ENCODE results near the gene ADCY3. TPM values are rescaled to one million over a fixed set of nuclear protein-coding genes. Genes with fewer than 3 reads are reported as not detected.
A peak's percentile ranks its signal among the peaks of the same experiment; 100 is the strongest.

The ADCY3 gene
- total and polyA plus RNA-seq, 10 of the 15 experiments (the other 5 are each of a cell fraction or from before 2014, with no cell fraction given): 2.8 to 102 (median 50.4) TPM

DNA sequence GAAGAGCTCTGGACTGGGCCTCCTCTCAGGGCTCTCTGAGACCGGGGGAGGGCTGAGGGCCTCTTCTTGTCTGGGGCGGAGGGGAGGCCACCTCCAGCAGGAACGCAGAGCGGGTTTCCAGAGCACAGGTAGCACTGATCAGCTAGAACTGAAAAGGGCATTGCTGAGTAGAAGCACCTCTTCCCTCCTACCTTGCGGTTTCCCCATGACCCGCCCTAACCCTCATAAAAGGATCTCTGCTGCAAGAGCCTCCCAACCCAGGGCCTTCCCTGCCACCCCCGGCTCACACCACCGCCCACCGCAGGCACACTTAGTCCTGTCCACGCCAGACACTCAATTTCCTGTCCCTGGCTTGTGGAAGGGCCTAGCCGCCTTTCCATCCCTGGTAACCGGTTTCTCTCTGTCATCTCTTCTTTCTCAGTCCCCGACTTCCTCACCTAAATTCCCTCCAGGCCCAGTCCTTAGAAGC, 966 bp downstream of the ADCY3 start:
- Histone ChIP-seq H3K79me2 (ENCODE audit: control insufficient read depth, insufficient read depth, low read length) (peaks cover 43% of the 10 kb centered on the region), H3K36me3 (ENCODE audit: control insufficient read depth in 2 of 2, insufficient read depth in 2 of 2, low read length in 1 of 2) (peaks cover 0 to 4% of the 10 kb centered on the region in 2 experiments; a peak in 2 of 4 replicates), H3K27me3 (replicated peaks in 1 of 2; ENCODE audit: control insufficient read depth in 2 of 2, insufficient read depth in 2 of 2, low read length in 1 of 2) (no peaks in the 10 kb centered on the region), H3K4me2 (ENCODE audit: control insufficient read depth, insufficient read depth) (peak overlapping the region; percentile 93), H3K9ac (ENCODE audit: control insufficient read depth, insufficient read depth, low read length) (peak overlapping the region; percentile 80), H3K27ac (ENCODE audit: control insufficient read depth, insufficient read depth) (peak overlapping the region; percentile 29), H3K4me3 (peak overlapping the region; percentile 92), H2AFZ (ENCODE audit: control insufficient read depth, low read depth, low read length) (peak overlapping the region; percentile 8), H3K4me1 (ENCODE audit: control insufficient read depth, insufficient read depth, low read length) (peaks cover 28% of the 10 kb centered on the region), H4K20me1 (ENCODE audit: control insufficient read depth, insufficient read depth) (peaks cover 7% of the 10 kb centered on the region; the same call in 1 of the 2 replicates), H3K9me3 (replicated peaks; ENCODE audit: control insufficient read depth, insufficient read depth, low read length) (no peaks in the 10 kb centered on the region)
- in situ Hi-C loops (cut with MboI) (no loop called here), intact Hi-C loops (cut with micrococcal nuclease; ENCODE audit: unreplicated experiment) (no loop called here)
- CTCF ChIA-PET: interaction anchor here (1.1 kb wide), 1 partner anchor 497 kb away, joined by 3 read pairs; no protein-coding TSS in a partner anchor
- POLR2A ChIA-PET: no interaction called here
- FAIRE-seq (peak; percentile 57), DNase-seq (ENCODE audit: low read depth, low spot score) (no peak), ATAC-seq (peak; percentile 56)
- no TSS peak for BruUV-seq (replicated peaks)
- RAD21 ChIA-PET (ENCODE audit: unreplicated experiment): interaction anchor here (2.0 kb wide), 1 partner anchor 12 kb away, joined by 6 read pairs; no protein-coding TSS in a partner anchor
- SMC1A ChIA-PET (ENCODE audit: uncharacterized antibody, unreplicated experiment): no interaction called here
- 7% methylated on average over 13 of the region's 13 CpGs for WGBS (ENCODE audit: insufficient coverage, insufficient replicate concordance, low lambda C conversion rate, missing lambda C conversion rate)
- TF ChIP-seq POLR2AphosphoS2 (IDR thresholded peaks at IDR 0.05; ENCODE audit: low read depth, low read length) (no peak), ZBTB11 (CRISPR knock-in tag; IDR thresholded peaks at IDR 0.05) (no peak), TBL1XR1 (IDR thresholded peaks at IDR 0.05; ENCODE audit: low read depth, low read length) (no peak), HCFC1 (IDR thresholded peaks at IDR 0.05; ENCODE audit: low read length) (no peak), KAT2A (conservative IDR thresholded peaks at IDR 0.05; ENCODE audit: control insufficient read depth, low read depth, low read length) (no peak), STAT3 (IDR thresholded peaks at IDR 0.05; ENCODE audit: low read depth, low read length) (no peak), ASH2L (IDR thresholded peaks at IDR 0.05; ENCODE audit: borderline replicate concordance, low read depth) (no peak), STAT1 (conservative IDR thresholded peaks at IDR 0.05) (no peak), NR2C1 (IDR thresholded peaks at IDR 0.05) (no peak)
- TF ChIP-seq, protein P1, sequence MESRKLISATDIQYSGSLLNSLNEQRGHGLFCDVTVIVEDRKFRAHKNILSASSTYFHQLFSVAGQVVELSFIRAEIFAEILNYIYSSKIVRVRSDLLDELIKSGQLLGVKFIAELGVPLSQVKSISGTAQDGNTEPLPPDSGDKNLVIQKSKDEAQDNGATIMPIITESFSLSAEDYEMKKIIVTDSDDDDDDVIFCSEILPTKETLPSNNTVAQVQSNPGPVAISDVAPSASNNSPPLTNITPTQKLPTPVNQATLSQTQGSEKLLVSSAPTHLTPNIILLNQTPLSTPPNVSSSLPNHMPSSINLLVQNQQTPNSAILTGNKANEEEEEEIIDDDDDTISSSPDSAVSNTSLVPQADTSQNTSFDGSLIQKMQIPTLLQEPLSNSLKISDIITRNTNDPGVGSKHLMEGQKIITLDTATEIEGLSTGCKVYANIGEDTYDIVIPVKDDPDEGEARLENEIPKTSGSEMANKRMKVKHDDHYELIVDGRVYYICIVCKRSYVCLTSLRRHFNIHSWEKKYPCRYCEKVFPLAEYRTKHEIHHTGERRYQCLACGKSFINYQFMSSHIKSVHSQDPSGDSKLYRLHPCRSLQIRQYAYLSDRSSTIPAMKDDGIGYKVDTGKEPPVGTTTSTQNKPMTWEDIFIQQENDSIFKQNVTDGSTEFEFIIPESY (IDR thresholded peaks at IDR 0.05): no peak
- TF ChIP-seq, protein P2, sequence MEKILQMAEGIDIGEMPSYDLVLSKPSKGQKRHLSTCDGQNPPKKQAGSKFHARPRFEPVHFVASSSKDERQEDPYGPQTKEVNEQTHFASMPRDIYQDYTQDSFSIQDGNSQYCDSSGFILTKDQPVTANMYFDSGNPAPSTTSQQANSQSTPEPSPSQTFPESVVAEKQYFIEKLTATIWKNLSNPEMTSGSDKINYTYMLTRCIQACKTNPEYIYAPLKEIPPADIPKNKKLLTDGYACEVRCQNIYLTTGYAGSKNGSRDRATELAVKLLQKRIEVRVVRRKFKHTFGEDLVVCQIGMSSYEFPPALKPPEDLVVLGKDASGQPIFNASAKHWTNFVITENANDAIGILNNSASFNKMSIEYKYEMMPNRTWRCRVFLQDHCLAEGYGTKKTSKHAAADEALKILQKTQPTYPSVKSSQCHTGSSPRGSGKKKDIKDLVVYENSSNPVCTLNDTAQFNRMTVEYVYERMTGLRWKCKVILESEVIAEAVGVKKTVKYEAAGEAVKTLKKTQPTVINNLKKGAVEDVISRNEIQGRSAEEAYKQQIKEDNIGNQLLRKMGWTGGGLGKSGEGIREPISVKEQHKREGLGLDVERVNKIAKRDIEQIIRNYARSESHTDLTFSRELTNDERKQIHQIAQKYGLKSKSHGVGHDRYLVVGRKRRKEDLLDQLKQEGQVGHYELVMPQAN (conservative IDR thresholded peaks at IDR 0.05): no peak
- TF ChIP-seq, protein P3, sequence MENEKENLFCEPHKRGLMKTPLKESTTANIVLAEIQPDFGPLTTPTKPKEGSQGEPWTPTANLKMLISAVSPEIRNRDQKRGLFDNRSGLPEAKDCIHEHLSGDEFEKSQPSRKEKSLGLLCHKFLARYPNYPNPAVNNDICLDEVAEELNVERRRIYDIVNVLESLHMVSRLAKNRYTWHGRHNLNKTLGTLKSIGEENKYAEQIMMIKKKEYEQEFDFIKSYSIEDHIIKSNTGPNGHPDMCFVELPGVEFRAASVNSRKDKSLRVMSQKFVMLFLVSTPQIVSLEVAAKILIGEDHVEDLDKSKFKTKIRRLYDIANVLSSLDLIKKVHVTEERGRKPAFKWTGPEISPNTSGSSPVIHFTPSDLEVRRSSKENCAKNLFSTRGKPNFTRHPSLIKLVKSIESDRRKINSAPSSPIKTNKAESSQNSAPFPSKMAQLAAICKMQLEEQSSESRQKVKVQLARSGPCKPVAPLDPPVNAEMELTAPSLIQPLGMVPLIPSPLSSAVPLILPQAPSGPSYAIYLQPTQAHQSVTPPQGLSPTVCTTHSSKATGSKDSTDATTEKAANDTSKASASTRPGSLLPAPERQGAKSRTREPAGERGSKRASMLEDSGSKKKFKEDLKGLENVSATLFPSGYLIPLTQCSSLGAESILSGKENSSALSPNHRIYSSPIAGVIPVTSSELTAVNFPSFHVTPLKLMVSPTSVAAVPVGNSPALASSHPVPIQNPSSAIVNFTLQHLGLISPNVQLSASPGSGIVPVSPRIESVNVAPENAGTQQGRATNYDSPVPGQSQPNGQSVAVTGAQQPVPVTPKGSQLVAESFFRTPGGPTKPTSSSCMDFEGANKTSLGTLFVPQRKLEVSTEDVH (IDR thresholded peaks at IDR 0.05; ENCODE audit: low read depth, partially characterized antibody): no peak
